SKM-1 (cell line): ENCODE measurements around the gene S100A13.
"Not testable (repeated sequence)": the region's sequence is repeated elsewhere in the genome, so short reads cannot be mapped to it uniquely, and the experiment has no call there.

ENCODE experiments used
- DNase-seq: peaks from one replicate; lab custom pipeline; 2025; ENCODE audit not compliant: unreplicated experiment; lab: John Stamatoyannopoulos, UW

S100A13 gene

GRCh38 chr1:153648000-153648643, 20.8 kb upstream of the S100A13 start:
- DNase-seq: no peak

GRCh38 chr1:153647346-153647714, 20.0 kb upstream of the S100A13 start:
- DNase-seq: no peak

- peak; percentile 36 for DNase-seq
Measured at GRCh38 chr1:153646672-153647345, 19.5 kb upstream of the S100A13 start.

- DNase-seq: no peak
Measured at GRCh38 chr1:153643816-153644215, 16.5 kb upstream of the S100A13 start.

DNA sequence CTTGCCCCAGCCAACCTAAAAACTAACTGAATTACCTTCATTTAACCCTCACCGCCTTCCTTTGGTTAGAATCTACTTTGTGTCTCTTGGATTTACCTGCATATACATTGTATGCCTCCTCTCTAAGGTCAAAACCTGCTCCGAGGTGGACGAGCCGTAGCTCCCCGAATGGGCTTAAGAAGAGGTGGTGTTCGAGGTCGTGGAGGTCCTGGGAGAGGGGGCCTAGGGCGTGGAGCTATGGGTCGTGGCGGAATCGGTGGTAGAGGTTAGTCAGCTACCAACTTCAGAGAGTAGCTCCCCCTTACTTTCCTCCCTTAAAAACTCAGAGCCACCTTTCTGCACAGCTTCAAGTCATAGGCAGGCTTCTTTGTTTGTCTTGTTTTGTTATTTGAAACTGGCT, 15.8 kb upstream of the S100A13 start:
- no peak for DNase-seq

- DNase-seq: no peak
Measured at GRCh38 chr1:153642161-153642560, 14.9 kb upstream of the S100A13 start.

DNA sequence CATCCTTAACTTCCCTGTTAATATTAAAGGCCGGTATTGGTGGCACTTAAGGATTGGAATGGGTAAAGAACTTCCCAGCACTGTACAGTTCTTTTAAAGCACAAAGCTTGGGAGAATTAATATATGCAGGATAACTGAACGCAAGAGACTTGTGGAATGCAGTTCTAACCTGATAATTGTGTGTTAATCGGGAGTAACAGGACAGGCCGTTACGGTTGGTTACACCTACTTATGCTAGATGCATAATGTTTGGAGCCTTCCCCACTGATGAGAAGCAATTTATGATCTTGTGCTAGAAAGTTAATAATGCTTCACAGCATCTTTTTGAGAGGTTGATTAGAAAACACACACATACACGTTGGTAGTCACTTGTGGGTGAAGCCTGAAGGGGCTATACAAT, 13.6 kb upstream of the S100A13 start:
- no peak for DNase-seq

- not testable (repeated sequence) for DNase-seq
Measured at GRCh38 chr1:153640213-153640612, 12.9 kb upstream of the S100A13 start.

DNA sequence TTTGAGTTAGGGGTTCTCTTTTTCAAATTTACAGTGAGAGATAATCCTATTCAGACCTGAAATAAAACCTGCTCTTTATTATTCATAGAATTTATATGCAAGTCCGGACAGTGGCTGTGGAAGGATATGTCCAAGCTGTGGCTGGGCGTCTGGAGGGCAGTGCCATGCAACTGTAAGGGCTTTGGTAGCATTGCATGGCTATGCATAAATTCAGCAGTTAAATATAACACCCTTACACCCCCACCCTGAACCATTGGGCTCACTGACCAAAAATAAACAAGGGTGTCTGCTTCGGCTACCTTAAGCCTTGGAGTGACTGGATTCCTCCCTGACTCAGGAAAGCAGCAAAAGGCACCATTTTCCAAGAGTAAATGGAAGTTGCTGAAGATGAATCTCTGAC, 12.0 kb upstream of the S100A13 start:
- no peak for DNase-seq

- no peak for DNase-seq
Measured at GRCh38 chr1:153638261-153638660, 11.0 kb upstream of the S100A13 start.

GRCh38 chr1:153636312-153636711, 9.0 kb upstream of the S100A13 start:
- no peak for DNase-seq

- DNase-seq: no peak
Measured at GRCh38 chr1:153635872-153636271, 8.6 kb upstream of the S100A13 start.

DNA sequence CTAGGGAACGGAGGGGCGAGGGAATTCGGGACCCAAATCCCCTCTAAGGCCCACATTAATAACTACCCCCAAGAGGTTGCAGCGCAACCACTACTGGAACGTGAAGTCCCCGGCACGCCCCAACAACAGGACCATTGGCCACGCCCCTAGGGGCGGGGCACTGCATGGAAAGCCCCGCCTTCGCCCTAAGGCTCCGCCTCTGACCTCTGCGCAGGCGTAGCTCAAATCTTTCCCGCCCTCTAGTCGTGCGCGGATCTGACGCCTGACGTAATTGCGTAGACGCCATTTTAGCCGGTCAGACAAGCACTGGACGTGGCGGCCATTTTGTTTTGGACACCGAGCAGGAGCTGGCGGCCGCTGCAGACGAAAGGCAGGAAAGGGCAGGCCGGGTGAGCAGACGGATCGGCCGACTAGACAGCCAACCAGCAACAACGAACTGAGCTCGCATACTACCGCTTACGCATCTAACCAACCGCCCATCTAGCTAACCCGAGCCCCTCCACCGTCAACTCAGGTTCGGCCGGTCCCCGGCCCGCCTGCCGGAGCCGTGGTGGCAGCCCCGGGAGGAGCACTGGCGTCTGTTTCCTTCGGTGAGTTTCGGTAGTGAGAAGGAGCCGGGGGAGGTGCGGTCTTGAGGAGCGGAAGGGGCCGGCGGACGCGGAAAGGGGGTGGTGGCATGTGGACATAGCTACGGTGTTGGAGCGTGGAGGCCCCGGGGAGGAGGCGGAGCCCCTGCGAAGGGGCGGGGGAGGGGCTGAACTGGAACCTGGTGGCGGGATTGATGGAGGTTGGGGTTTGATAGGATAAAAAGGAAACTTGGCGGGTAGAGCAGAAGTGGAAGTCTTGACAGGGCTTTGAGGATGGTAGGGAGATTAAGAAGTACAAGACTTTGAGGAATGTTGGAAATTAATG, 6.7 kb upstream of the S100A13 start, which contains the start of gene CHTOP:
TSS of gene CHTOP (plus strand) at position 313 of the 912 bp plus-strand sequence. CDS start 2,523 bp downstream, outside the sequence.
- peak; percentile 98 for DNase-seq

- DNase-seq: no peak
Measured at GRCh38 chr1:153633161-153633753, 6.0 kb upstream of the S100A13 start.

- no peak for DNase-seq
Measured at GRCh38 chr1:153631047-153632022, 4.0 kb upstream of the S100A13 start.

DNA sequence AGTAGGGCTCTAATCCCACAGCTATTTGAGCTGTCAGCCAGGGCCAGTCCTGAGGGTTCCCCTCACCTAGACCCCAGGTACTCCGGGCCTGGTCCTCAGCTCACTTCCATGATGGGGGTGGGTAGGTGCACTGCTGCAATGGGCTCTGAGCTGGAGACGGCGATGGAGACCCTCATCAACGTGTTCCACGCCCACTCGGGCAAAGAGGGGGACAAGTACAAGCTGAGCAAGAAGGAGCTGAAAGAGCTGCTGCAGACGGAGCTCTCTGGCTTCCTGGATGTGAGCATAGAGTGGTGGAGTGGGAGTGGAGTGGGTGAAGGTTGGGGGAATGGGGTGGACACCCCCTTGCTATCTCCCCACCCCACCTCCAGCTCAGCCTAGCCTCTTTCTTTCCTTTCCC, 3.1 kb upstream of the S100A13 start:
- no peak for DNase-seq

DNA sequence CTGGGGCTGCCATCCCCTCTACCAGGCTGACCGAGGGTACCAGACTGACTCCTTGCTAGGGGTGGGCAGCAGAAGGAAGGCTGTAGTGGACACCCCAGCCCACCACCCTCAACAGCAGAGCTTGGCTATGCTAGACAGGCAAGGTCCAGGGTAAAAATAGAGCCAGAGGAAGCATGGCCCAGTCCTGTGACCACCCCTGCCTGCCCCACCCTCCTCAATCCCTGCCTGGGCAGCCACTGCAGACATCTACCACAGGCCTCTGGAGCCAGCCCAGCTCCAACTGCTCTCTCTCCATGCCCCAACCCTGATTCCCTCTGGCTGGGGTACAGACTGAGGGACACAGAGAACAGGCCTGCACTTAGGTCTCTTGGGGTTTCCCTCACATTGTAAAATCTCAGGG, 2.7 kb upstream of the S100A13 start:
- DNase-seq: no peak

- DNase-seq: no peak
Measured at GRCh38 chr1:153629343-153629665, 2.0 kb upstream of the S100A13 start.

DNA sequence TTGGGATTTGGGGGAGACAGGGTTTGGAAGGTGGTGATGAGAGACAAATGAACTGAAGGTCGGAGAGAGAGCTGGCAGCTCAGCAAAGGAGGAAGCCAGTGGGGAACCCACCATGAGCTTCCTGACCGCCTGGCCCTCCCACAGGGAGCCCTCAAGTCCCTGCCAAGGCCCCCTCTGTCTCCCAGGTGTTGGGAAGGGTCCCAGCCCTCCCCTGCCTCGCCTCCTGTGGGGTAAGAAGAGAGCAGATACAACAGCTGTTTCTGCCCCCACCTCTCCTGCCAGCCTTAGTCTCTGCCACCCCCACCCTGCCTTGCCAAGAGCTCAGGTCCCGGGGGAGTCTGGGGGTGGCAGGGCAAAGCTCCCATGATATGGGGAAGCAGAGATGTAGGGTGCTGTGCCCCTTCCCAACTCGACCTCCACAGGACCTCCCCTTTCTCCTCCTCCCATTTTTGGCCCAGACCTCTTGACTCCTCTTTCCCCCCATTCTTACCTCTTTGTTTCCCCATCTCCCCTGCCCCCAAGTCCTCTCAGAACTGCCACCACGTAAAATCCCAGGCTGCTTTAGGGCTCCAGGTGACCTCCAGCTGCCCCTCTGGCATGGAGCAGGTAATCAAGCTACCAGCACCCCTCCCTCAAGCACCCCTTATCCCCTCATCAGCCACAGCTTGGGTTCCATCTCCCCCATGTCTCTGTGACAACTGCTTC, 1.5 kb upstream of the S100A13 start:
- no peak for DNase-seq
